ENCODE measurements around the gene ZNF667.

The ZNF667 gene

GRCh38 chr19:56476651-56477428 is at the start of gene ZNF667:
TSS of gene ZNF667 (minus strand) at chr19:56477345. CDS start at chr19:56462370, 14,975 bp downstream.
- peak; percentile 3 to 30 for DNase-seq (ENCODE audit: low read depth in 2 of 2, low spot score in 1 of 2)

- no peak for DNase-seq (ENCODE audit: low read depth in 2 of 2, low spot score in 1 of 2)
These were observed 48.2 kb upstream of the ZNF667 start for GRCh38 chr19:56525214-56525860.

GRCh38 chr19:56508290-56508778 is 31.2 kb upstream of the ZNF667 start:
- no peak for DNase-seq (ENCODE audit: low read depth in 2 of 2, low spot score in 1 of 2)

GRCh38 chr19:56507446-56508289 is 30.5 kb upstream of the ZNF667 start, which contains the start of gene ZNF471:
TSS of gene ZNF471 (plus strand) at chr19:56507855. CDS start at chr19:56511572, 3,717 bp downstream.
- peak; percentile 47 to 79 for DNase-seq (ENCODE audit: low read depth in 2 of 2, low spot score in 1 of 2)

- no peak for DNase-seq (ENCODE audit: low read depth in 2 of 2, low spot score in 1 of 2)
These were observed 27.4 kb upstream of the ZNF667 start for GRCh38 chr19:56504581-56504980.

GRCh38 chr19:56491399-56491798 is 14.3 kb upstream of the ZNF667 start:
- DNase-seq (ENCODE audit: low read depth in 2 of 2, low spot score in 1 of 2): no peak

- DNase-seq (ENCODE audit: low read depth in 2 of 2, low spot score in 1 of 2): peak; percentile 30 to 54
These were observed 539 bp upstream of the ZNF667 start for GRCh38 chr19:56477429-56478338.

- DNase-seq (ENCODE audit: low read depth in 2 of 2, low spot score in 1 of 2): no peak
These were observed 1.1 kb downstream of the ZNF667 start for GRCh38 chr19:56476093-56476492.

- no peak for DNase-seq (ENCODE audit: low read depth in 2 of 2, low spot score in 1 of 2)
These were observed 2.8 kb downstream of the ZNF667 start for GRCh38 chr19:56474308-56474707.

GRCh38 chr19:56441206-56441792 is 35.8 kb downstream of the ZNF667 start:
- DNase-seq (ENCODE audit: low read depth in 2 of 2, low spot score in 1 of 2): no peak

- DNase-seq (ENCODE audit: low read depth in 2 of 2, low spot score in 1 of 2): no peak
These were observed 53.2 kb downstream of the ZNF667 start for GRCh38 chr19:56423985-56424353.

GRCh38 chr19:56423276-56423984 is 53.7 kb downstream of the ZNF667 start:
- DNase-seq (ENCODE audit: low read depth in 2 of 2, low spot score in 1 of 2): no peak

- no peak for DNase-seq (ENCODE audit: low read depth in 2 of 2, low spot score in 1 of 2)
These were observed 72.1 kb downstream of the ZNF667 start for GRCh38 chr19:56405062-56405461.

- no peak for DNase-seq (ENCODE audit: low read depth in 2 of 2, low spot score in 1 of 2)
These were observed 72.5 kb downstream of the ZNF667 start for GRCh38 chr19:56404705-56405056.

- DNase-seq (ENCODE audit: low read depth in 2 of 2, low spot score in 1 of 2): peak; percentile 79 to 80
These were observed 73.1 kb downstream of the ZNF667 start, which contains the start of gene ZNF583 for GRCh38 chr19:56403764-56404704. TSS of gene ZNF583 (plus strand) at chr19:56404332. CDS start at chr19:56407115, 2,783 bp downstream.

GRCh38 chr19:56403261-56403660 is 73.9 kb downstream of the ZNF667 start:
- DNase-seq (ENCODE audit: low read depth in 2 of 2, low spot score in 1 of 2): no peak

GRCh38 chr19:56400485-56400884 is 76.7 kb downstream of the ZNF667 start:
- DNase-seq (ENCODE audit: low read depth in 2 of 2, low spot score in 1 of 2): no peak

GRCh38 chr19:56398809-56399208 is 78.3 kb downstream of the ZNF667 start:
- no peak for DNase-seq (ENCODE audit: low read depth in 2 of 2, low spot score in 1 of 2)

Data from stimulated activated CD8-positive, alpha-beta memory T cell treated with anti-CD3 and anti-CD28 coated beads, Interleukin-4, amount 100 ng/mL, for 4 hours (primary cell).